Sigmoid colon (tissue), 7 donors: Measurements from ENCODE around the gene YWHAB. TPM values are rescaled to one million over a fixed set of nuclear protein-coding genes. Genes with fewer than 3 reads are reported as not detected.

Experiments
- DNase-seq: peaks from one replicate; pipeline ENCODE4 v3.0.0-alpha.2; 2019
- H3K27ac ChIP-seq, 4 donors: fragments of 200-600 bp; sonication (generic); one replicate each; pipeline ENCODE4 v1.5.1; 2016 to 2019; ENCODE audit warnings: mild to moderate bottlenecking in 1 of 4
- H3K27me3 ChIP-seq, 3 donors: fragments of 200-600 bp; sonication (generic); one replicate each; pipeline ENCODE4 v1.5.1; 2019; ENCODE audit warnings: mild to moderate bottlenecking in 1 of 3
- H3K36me3 ChIP-seq, 4 donors: fragments of 200-600 bp; sonication (generic); one replicate each; pipeline ENCODE4 v1.5.1; 2016 to 2019
- H3K4me1 ChIP-seq, 4 donors: fragments of 200-600 bp; sonication (generic); one replicate each; pipeline ENCODE4 v1.5.1; 2017 to 2019
- H3K4me3 ChIP-seq, 4 donors: fragments of 200-600 bp; sonication (generic); one replicate each; pipeline ENCODE4 v1.5.1; 2017 to 2019; ENCODE audit warnings: mild to moderate bottlenecking in 2 of 4, moderate library complexity in 1 of 4
- H3K9me3 ChIP-seq, 4 donors: fragments of 200-600 bp in 3 of 4; sonication (generic) in 3 of 4; one replicate each; pipeline versions ENCODE4 v1.5.1 to v1.6.1; 2013 to 2019
- CTCF ChIP-seq, 4 experiments: fragments of 450-650 bp in 3 of 4; fragments of 200-600 bp in 1 of 4; IDR thresholded peaks; one replicate each; pipeline ENCODE4 v1.5.1; 2016 to 2019; ENCODE audit warnings: antibody characterized with exemption in 4 of 4, mild to moderate bottlenecking in 3 of 4, moderate library complexity in 2 of 4
- EP300 ChIP-seq, 4 donors: sonication (generic); formaldehyde crosslinking; IDR thresholded peaks; one replicate each; pipeline ENCODE4 v1.6.1; 2017; ENCODE audit warnings: antibody characterized with exemption in 4 of 4
- POLR2A ChIP-seq, 2 donors: fragments of 450-650 bp; IDR thresholded peaks; one replicate each; pipeline ENCODE4 v1.6.1; 2016; ENCODE audit warnings: antibody characterized with exemption in 2 of 2, mild to moderate bottlenecking in 2 of 2, moderate library complexity in 2 of 2
- POLR2AphosphoS5 ChIP-seq, 4 donors: sonication (generic); formaldehyde crosslinking; IDR thresholded peaks; one replicate each; pipeline ENCODE4 v1.6.1; 2017; ENCODE audit warnings: antibody characterized with exemption in 4 of 4
- WGBS, 2 donors: extraction: QIAGEN DNeasy Blood & Tissue Kit; methylation state at CpG; one replicate each; pipeline ENCODE4 v1.1.7; 2013; 5-methylcytosine and 5-hydroxymethylcytosine counted together
- intact Hi-C: fragments of 100-400 bp; cut with DNase I; formaldehyde crosslinking; loops from one replicate; pipeline ENCODE4 v1.15.1; 2023
- polyA plus RNA-seq, 3 donors: library from polyadenylated mRNA; stranded (reverse); fragments of 200-250 nt; gene quantifications; one replicate each; pipeline ENCODE4 v1.2.3, GENCODE V29; 2013
- total RNA-seq, 4 donors: library from RNA; depleted of rRNA; stranded (reverse); fragments of >200 nt; gene quantifications; one replicate each; pipeline ENCODE4 v1.1.0, GENCODE V29; 2016
- donor health status: healthy with polysubstance abuse.
- donor health status: Bipolar disorder and iron deficiency.
- donor health status: healthy.

Gene YWHAB
- total and polyA plus RNA-seq, 7 donors, result 80.3 to 214 (median 110) TPM

DNA sequence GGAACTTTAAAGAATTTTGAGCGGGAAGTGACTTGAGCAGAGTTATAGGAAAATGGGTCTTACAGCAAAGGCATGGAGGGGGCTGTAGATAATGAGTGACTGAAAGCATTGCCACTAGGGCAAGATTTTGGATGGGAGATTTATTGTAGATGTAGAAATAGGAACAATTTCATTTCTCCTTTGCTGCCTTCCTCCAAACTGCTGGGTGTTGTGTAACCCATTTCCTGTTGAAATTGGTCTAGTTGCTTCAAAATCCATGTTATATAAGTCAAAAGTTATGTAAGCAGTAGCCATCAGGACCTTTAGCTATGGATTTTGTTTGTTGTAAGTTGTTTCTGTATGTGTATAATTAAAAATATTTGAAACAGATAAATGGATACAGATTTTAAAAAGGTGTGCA is 11.1 kb downstream of the YWHAB start:
- no peak for DNase-seq
- Histone ChIP-seq H3K27me3 (no peaks in the 10 kb centered on the region), H3K27ac (no peak overlapping the region), H3K4me3 (no peak overlapping the region), H3K9me3 (no peaks in the 10 kb centered on the region), H3K36me3 (peaks cover 0 to 3% (median 2%) of the 10 kb centered on the region in 4 donors), H3K4me1 (peaks cover 0 to 51% (median 27%) of the 10 kb centered on the region in 4 donors)
- no peak for TF ChIP-seq POLR2AphosphoS5 (IDR thresholded peaks at IDR 0.05)
- TF ChIP-seq CTCF (IDR thresholded peaks at IDR 0.05), result no peak
- WGBS, 2 donors, result 76 to 93% methylated on average over 1 of the region's 1 CpG
- intact Hi-C loops, result no loop called here

GRCh38 chr20:44897133-44897532 is 11.6 kb downstream of the YWHAB start:
- Histone ChIP-seq H3K27ac (no peak overlapping the region), H3K4me3 (no peak overlapping the region), H3K27me3 (no peaks in the 10 kb centered on the region), H3K36me3 (peaks cover 5 to 9% (median 8%) of the 10 kb centered on the region in 4 donors), H3K4me1 (peaks cover 0 to 51% (median 25%) of the 10 kb centered on the region in 4 donors), H3K9me3 (no peaks in the 10 kb centered on the region)
- DNase-seq, result no peak
- no peak for TF ChIP-seq POLR2AphosphoS5 (IDR thresholded peaks at IDR 0.05)
- no peak for TF ChIP-seq CTCF (IDR thresholded peaks at IDR 0.05)
- TF ChIP-seq POLR2A (IDR thresholded peaks at IDR 0.05), result no peak
- no peak for TF ChIP-seq EP300 (IDR thresholded peaks at IDR 0.05)
- 26 to 49% methylated on average over 1 of the region's 1 CpG for WGBS, 2 donors
- intact Hi-C loops, result no loop called here

DNA sequence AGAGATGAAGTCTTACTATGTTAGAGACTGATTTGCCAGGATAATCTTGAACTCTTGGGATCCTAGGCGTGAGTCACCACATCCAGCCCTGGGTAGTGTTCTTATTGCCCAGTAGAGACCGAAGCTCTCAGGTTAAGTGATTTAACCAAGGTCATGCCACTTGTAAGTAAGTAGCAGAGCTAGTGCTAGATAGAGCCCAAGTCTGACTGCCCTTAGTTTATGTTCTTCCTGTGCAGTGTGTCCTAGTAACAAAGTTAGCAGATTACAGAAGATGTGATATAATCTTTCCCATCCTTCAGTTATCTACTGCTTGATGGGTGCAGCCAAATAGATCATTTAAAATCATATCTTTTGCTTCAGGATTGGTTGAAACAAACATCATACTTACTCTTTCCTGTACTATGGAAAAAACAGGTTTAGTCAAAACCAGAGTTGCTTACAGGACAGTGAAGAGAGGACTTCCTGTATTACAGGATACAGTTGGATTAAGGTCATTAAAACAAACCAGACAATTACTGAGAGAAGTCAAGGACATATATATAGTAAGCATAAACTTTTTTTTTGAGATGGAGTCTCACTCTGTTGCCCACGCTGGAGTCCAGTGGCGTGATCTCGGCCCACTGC is 14.8 kb downstream of the YWHAB start:
- H3K9me3 ChIP-seq, result no peaks in the 10 kb centered on the region
- H3K36me3 ChIP-seq, result peaks cover 22 to 41% (median 30%) of the 10 kb centered on the region in 4 donors
- intact Hi-C loops, result no loop called here
- no peak for DNase-seq
- no peaks in the 10 kb centered on the region for H3K27me3 ChIP-seq
- H3K27ac ChIP-seq, result no peak overlapping the region
- WGBS, 2 donors, result 84 to 87% methylated on average over 5 of the region's 5 CpGs
- H3K4me1 ChIP-seq, result peaks cover 0 to 36% (median 21%) of the 10 kb centered on the region in 4 donors
- TF ChIP-seq EP300 (IDR thresholded peaks at IDR 0.05), result no peak
- TF ChIP-seq POLR2AphosphoS5 (IDR thresholded peaks at IDR 0.05), result no peak
- TF ChIP-seq CTCF (IDR thresholded peaks at IDR 0.05), result no peak
- TF ChIP-seq POLR2A (IDR thresholded peaks at IDR 0.05), result no peak
- no peak overlapping the region for H3K4me3 ChIP-seq

DNA sequence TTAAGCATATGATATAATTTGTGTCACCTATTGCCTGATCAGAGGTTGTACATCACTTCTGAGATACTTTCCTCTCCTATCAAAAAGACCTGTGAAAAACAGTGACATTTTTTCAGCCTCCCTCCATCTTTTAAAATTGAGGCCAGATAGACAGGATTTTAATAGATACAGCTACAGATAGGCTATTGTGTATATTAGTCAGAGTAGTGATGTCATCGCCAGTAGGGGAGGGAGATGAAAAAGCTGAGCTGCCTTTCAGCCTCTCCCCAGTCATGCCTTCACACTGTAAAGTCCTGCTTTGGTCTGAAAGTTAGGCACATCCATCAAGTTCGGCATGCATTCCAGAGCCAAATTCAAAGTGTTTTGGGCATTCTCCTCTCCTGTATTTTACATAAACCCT is 16.5 kb downstream of the YWHAB start:
- 92 to 95% methylated on average over 2 of the region's 2 CpGs for WGBS, 2 donors
- Histone ChIP-seq H3K36me3 (peaks cover 36 to 57% (median 41%) of the 10 kb centered on the region in 4 donors), H3K9me3 (no peaks in the 10 kb centered on the region), H3K4me3 (no peak overlapping the region), H3K27me3 (no peaks in the 10 kb centered on the region), H3K4me1 (peaks cover 0 to 20% (median 10%) of the 10 kb centered on the region in 4 donors), H3K27ac (no peak overlapping the region)
- intact Hi-C loops, result no loop called here
- TF ChIP-seq CTCF (IDR thresholded peaks at IDR 0.05) (no peak), EP300 (IDR thresholded peaks at IDR 0.05) (no peak), POLR2AphosphoS5 (IDR thresholded peaks at IDR 0.05) (no peak), POLR2A (IDR thresholded peaks at IDR 0.05) (no peak)
- DNase-seq, result no peak

DNA sequence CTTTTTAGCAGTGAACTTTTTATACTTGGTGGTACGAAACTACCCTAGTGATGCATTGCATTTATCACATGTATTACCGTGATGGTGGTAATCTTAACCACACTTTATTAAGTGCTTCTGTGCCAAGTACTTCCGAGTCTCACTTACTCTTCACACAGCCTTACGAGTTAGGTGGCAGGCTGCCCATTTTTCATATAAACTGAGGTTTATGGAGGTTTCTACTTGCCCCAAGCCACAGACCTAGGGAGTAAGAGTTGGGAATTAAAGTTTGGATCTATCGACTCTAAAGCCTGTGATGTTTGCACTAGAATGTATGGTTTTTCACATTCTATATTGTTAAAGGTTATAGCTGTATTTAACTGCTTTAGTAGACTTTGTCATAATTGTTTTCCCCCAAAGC is 18.9 kb downstream of the YWHAB start:
- DNase-seq, result no peak
- Histone ChIP-seq H3K4me3 (no peak overlapping the region), H3K27me3 (no peaks in the 10 kb centered on the region), H3K9me3 (no peaks in the 10 kb centered on the region), H3K4me1 (peaks cover 0 to 7% (median 5%) of the 10 kb centered on the region in 4 donors), H3K36me3 (peaks cover 37 to 72% (median 45%) of the 10 kb centered on the region in 4 donors), H3K27ac (no peak overlapping the region)
- TF ChIP-seq POLR2A (IDR thresholded peaks at IDR 0.05) (no peak), CTCF (IDR thresholded peaks at IDR 0.05) (no peak), EP300 (IDR thresholded peaks at IDR 0.05) (no peak), POLR2AphosphoS5 (IDR thresholded peaks at IDR 0.05) (no peak)
- intact Hi-C loops, result no loop called here
- WGBS, 2 donors, result 81 to 85% methylated on average over 5 of the region's 5 CpGs
